Prostate gland (tissue), 2 donors: ENCODE results near the gene PLCG1. TPM values are rescaled to one million over a fixed set of nuclear protein-coding genes. Genes with fewer than 3 reads are reported as not detected.

Source experiments
- DNase-seq: peaks from one replicate; pipeline ENCODE4 v3.0.0-alpha.2; 2019; ENCODE audit warnings: low spot score
- H3K27ac ChIP-seq, 2 donors: fragments of 200-600 bp; sonication (generic); 2 replicates each; pipeline ENCODE4 v1.5.1; 2017 to 2019
- H3K27me3 ChIP-seq: fragments of 200-600 bp; sonication (generic); replicated peaks from 2 replicates; pipeline ENCODE4 v1.5.1; 2019; ENCODE audit not compliant: insufficient read depth
- H3K36me3 ChIP-seq, 2 donors: fragments of 200-600 bp; sonication (generic); 1 replicate in 1 of 2; 2 replicates in 1 of 2; pipeline versions ENCODE4 v1.5.1 to v1.8.1; 2017 to 2019
- H3K4me1 ChIP-seq: fragments of 200-600 bp; sonication (generic); replicated peaks from 2 replicates; pipeline ENCODE4 v1.5.1; 2019
- H3K4me3 ChIP-seq, 2 donors: fragments of 200-600 bp; sonication (generic); 2 replicates each; pipeline ENCODE4 v1.5.1; 2017 to 2019
- H3K9me3 ChIP-seq: fragments of 200-600 bp; sonication (generic); 2 replicates; pipeline ENCODE4 v1.5.1; 2017
- POLR2A ChIP-seq: fragments of 450-650 bp; IDR thresholded peaks from one replicate; pipeline ENCODE4 v1.6.1; 2016; ENCODE audit warnings: antibody characterized with exemption, mild to moderate bottlenecking
- POLR2AphosphoS5 ChIP-seq: sonication (generic); formaldehyde crosslinking; IDR thresholded peaks from one replicate; pipeline ENCODE4 v1.6.1; 2017; ENCODE audit warnings: antibody characterized with exemption
- WGBS: methylation state at CpG from one replicate; pipeline ENCODE4 v1.1.5; 2018; 5-methylcytosine and 5-hydroxymethylcytosine counted together
- intact Hi-C: fragments of 100-400 bp; cut with DNase I; formaldehyde crosslinking; loops from one replicate; pipeline ENCODE4 v1.14.2; 2022
- microRNA-seq: library from miRNA; unstranded; fragments of <30 nt; microRNA quantifications from one replicate; pipeline ENCODE4, GENCODE V29; 2016
- small RNA-seq, 2 donors: library from RNA; depleted of rRNA; stranded (forward); fragments of <200 nt; gene quantifications; one replicate each; pipeline ENCODE3, GENCODE V24; 2016
- total RNA-seq, 2 donors: library from RNA; depleted of rRNA; stranded (reverse); fragments of >200 nt; gene quantifications; one replicate each; pipeline ENCODE4 v1.1.0, GENCODE V29; 2016
- TF ChIP-seq, protein P1 (sequence below), 4 experiments: fragments of 200-600 bp in 2 of 4; fragments of 450-650 bp in 2 of 4; sonication (generic) in 2 of 4; IDR thresholded peaks; 1 replicate in 3 of 4; 2 replicates in 1 of 4; pipeline ENCODE4 v1.5.1; 2016 to 2019; ENCODE audit warnings: antibody characterized with exemption in 4 of 4, mild to moderate bottlenecking in 2 of 4, moderate library complexity in 2 of 4

The PLCG1 gene
- total RNA-seq, 2 donors from 2014 or later: 67.9 to 129 TPM

DNA sequence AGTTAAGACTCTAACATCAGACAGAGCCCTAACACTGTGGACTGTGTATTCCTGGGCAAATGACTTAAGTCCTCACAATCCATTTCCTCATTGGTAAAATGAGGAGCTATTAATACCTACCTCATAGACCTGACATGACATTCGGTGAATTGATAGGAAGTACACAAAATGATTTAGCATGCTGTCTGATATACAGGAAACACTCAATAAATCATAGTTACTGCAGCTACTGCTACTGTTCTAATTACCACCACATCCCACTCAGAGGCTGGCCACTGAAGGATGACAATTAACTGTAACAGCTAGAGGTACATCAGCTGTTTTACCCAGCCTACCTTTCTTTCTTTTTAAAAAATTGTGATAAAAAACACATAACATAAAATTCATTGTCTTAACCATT is 87.7 kb downstream of the PLCG1 start:
- Histone ChIP-seq H3K27me3 (no peaks in the 10 kb centered on the region), H3K4me1 (no peaks in the 10 kb centered on the region), H3K9me3 (no peaks in the 10 kb centered on the region), H3K27ac (no peak overlapping the region), H3K4me3 (no peak overlapping the region), H3K36me3 (no peaks in the 10 kb centered on the region)
- DNase-seq: no peak
- intact Hi-C loops: no loop called here
- 89% methylated on average over 1 of the region's 1 CpG for WGBS
- TF ChIP-seq POLR2A (no peak), POLR2AphosphoS5 (no peak)
- TF ChIP-seq, protein P1, sequence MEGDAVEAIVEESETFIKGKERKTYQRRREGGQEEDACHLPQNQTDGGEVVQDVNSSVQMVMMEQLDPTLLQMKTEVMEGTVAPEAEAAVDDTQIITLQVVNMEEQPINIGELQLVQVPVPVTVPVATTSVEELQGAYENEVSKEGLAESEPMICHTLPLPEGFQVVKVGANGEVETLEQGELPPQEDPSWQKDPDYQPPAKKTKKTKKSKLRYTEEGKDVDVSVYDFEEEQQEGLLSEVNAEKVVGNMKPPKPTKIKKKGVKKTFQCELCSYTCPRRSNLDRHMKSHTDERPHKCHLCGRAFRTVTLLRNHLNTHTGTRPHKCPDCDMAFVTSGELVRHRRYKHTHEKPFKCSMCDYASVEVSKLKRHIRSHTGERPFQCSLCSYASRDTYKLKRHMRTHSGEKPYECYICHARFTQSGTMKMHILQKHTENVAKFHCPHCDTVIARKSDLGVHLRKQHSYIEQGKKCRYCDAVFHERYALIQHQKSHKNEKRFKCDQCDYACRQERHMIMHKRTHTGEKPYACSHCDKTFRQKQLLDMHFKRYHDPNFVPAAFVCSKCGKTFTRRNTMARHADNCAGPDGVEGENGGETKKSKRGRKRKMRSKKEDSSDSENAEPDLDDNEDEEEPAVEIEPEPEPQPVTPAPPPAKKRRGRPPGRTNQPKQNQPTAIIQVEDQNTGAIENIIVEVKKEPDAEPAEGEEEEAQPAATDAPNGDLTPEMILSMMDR (IDR thresholded peaks at IDR 0.05): no peak

GRCh38 chr20:41226426-41226825 is 89.1 kb downstream of the PLCG1 start:
- no peaks in the 10 kb centered on the region for H3K4me1 ChIP-seq
- no peak overlapping the region for H3K27ac ChIP-seq
- no peak overlapping the region for H3K4me3 ChIP-seq
- no peaks in the 10 kb centered on the region for H3K9me3 ChIP-seq
- TF ChIP-seq POLR2AphosphoS5 (no peak), POLR2A (no peak)
- TF ChIP-seq, protein P1 (IDR thresholded peaks at IDR 0.05): no peak
- DNase-seq: no peak
- no peaks in the 10 kb centered on the region for H3K27me3 ChIP-seq
- no peaks in the 10 kb centered on the region for H3K36me3 ChIP-seq
- 92% methylated on average over 1 of the region's 1 CpG for WGBS
- intact Hi-C loops: no loop called here

Small RNA genes lying within 50 kb of the gene (microRNA-seq; reads per million reads assigned to microRNA genes)
- not detected for gene MIR6871

Small RNA genes lying within 50 kb of the gene (small RNA-seq; reads per million reads assigned to genes)
- gene AL022394.1 (0 reads per million in 2 donors), gene MIR6871 (0 reads per million in 2 donors)

Other genes with a start within 250 kb of the PLCG1 start
- 10 to 100 TPM; 32.3 to 36.9 TPM for gene TOP1, start 108.7 kb upstream of the PLCG1 start, total RNA-seq
- 10 to 100 TPM; 24.9 to 42.6 TPM for gene ZHX3, start 180.2 kb downstream of the PLCG1 start, total RNA-seq
- gene LPIN3, start 203.3 kb downstream of the PLCG1 start, total RNA-seq: 10 to 100 TPM; 16.2 to 30.4 TPM
- gene EMILIN3, start 229.3 kb downstream of the PLCG1 start, total RNA-seq: 1 to 10 TPM; 7.4 to 8.4 TPM